ENCODE measurements around the gene CTDSP2.

The CTDSP2 gene

DNA sequence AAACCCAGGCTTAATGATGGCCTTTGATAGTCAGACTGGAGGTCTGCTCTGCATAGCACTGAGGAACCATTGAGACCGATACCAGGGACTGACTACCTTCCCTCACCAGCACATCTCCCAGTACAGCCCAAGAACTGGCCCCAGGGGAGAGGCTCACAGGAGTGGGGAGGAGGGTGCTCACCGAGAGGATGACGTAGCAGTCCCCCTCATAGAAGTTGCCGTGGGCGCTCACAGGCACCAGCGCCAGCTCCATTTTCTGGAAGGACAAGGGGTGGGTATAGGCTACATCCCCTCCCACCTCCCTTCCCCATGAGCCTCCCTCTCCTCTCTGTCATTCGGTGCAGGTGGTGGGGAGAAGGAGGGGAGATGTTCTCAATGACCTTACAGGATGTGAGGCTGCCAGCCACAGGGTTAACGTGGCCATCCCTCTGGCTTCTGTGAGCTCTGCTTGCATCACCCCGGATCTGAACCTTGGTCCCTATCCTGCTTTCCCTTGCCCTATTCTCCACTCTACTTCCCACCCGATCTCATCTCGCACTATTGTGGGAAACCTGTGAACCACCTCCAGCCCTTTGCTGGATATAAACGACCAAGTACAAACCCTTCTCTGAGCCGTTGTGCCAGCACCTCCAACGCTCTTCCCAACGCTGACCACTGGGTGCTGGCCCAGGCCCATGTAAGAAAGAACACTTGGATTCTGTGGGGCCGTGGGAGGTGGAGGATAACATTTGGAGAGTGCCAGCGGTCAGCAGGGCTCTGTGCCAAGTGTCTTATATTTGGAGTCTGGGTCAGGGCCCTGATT, 32.4 kb downstream of the CTDSP2 start:
- DNase-seq (no peak), ATAC-seq (replicated peaks) (no peak)
- no peak overlapping the region for H3K27ac Mint-ChIP-seq

DNA sequence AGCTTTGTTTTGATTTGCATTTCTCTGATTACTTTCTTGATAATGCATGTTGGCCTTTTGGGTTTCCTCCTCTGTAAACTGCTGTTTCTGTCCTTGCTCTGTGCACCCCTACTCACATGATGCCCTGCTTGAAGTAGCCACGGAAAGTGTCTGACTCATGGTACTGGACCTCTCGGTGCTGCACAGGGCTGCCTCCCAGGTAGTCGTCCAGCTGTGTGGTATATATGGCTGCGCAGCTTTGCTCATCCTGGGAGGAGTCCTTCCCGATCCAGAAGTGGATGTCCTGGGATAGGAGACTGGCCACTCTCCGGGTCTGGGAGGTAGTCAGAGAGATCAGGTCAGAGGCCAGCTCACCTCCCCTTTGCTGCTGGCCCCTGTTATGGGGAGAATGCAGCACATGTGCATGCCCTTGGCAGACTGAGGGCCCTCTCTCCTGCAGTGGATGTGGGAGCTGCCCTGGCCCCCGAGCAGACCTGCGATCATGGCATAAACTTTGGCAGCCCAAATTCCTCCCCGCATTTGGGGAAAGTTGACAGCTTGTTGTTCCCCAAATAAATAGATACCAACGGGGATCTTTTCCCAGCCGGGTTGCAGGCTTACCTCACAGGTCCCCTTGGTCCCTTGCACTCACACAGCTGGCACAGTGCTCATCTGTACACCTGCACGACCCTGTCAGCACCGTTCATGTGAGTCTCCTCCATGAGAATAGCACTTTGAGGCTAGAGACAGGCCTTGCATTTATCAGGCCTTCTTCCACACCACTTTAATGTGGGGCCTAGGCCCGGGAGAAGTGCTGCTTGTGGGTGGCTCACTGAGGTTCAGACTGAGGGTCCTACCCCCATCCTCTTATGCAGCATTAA, 33.2 kb downstream of the CTDSP2 start:
- DNase-seq (no peak), ATAC-seq (replicated peaks) (no peak)
- Mint-ChIP-seq H3K27ac (no peak overlapping the region), H3K27me3 (no peaks in the 10 kb centered on the region), H3K4me1 (no peaks in the 10 kb centered on the region), H3K9me3 (no peaks in the 10 kb centered on the region), H3K36me3 (peaks cover 12 to 15% of the 10 kb centered on the region in 2 donors), H3K4me3 (no peak overlapping the region)

More for the DNA sequence above, 32.4 kb downstream of the CTDSP2 start:
- no peaks in the 10 kb centered on the region for H3K4me1 Mint-ChIP-seq
- H3K9me3 Mint-ChIP-seq = no peaks in the 10 kb centered on the region
- H3K36me3 Mint-ChIP-seq = peaks cover 20% of the 10 kb centered on the region in 2 donors
- H3K4me3 Mint-ChIP-seq = no peak overlapping the region
- H3K27me3 Mint-ChIP-seq = no peaks in the 10 kb centered on the region

DNA sequence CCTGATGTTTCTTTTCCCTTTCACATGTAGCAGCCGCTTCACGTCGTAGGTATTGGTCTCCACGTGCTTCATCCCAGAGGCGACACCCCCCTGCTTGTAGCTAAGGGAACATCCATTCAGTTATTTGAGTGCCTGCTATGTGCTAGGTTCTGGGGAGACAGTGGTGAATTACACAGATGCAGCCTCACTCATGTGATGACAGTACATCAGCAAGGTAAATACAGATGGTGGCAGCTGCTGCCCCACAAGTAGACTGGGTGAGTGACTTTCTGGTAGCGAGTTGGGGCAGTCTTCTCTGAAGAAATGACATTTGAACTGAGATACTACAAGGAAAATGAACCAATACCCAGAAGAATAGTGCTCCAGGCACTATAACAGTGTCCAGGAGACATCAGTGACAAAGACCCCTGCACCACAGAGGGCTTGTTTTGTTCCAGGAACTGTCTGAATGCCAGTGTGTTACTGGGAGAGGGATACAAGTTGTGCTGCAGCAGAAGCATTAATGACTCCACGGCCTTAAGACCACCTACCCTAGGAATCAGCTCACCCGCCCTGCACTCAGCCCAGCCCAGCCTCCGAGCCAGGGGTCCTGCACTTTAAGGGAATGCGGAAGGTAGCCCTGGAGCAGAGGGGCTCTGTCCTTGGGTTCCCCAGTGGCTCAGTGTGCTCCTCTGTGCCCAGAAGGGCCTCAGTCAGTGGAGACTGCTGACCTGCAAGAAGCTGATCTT, 35.3 kb downstream of the CTDSP2 start:
- no peaks in the 10 kb centered on the region for H3K9me3 Mint-ChIP-seq
- DNase-seq (no peak), ATAC-seq (replicated peaks) (no peak)
- H3K27ac Mint-ChIP-seq = no peak overlapping the region
- H3K36me3 Mint-ChIP-seq = peaks cover 13% of the 10 kb centered on the region in 2 donors
- H3K27me3 Mint-ChIP-seq = no peaks in the 10 kb centered on the region
- H3K4me3 Mint-ChIP-seq = no peak overlapping the region
- no peaks in the 10 kb centered on the region for H3K4me1 Mint-ChIP-seq

DNA sequence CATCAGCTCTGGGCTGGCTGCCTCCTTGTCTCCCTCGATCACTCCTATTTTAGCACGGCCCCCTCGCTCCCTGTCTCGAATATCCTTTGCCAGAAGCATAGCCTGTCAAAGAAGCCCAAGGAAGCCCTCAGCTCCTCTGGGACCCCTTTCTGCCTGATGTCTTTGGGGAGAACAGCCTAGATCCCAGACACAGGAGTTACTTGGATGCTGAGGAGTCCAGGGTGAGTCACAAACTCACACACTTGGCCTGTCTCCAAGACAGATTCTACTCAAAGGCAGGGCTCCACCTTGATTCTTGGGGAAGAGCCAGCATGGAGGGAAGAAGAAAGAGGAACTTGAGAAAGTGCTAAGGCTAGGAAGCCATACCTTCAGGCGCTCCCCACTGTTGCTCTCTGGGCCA, 36.1 kb downstream of the CTDSP2 start:
- Mint-ChIP-seq H3K36me3 (peaks cover 13 to 14% of the 10 kb centered on the region in 2 donors), H3K4me3 (no peak overlapping the region), H3K27ac (no peak overlapping the region), H3K9me3 (no peaks in the 10 kb centered on the region), H3K4me1 (no peaks in the 10 kb centered on the region), H3K27me3 (no peaks in the 10 kb centered on the region)
- ATAC-seq (replicated peaks) (no peak), DNase-seq (no peak)

DNA sequence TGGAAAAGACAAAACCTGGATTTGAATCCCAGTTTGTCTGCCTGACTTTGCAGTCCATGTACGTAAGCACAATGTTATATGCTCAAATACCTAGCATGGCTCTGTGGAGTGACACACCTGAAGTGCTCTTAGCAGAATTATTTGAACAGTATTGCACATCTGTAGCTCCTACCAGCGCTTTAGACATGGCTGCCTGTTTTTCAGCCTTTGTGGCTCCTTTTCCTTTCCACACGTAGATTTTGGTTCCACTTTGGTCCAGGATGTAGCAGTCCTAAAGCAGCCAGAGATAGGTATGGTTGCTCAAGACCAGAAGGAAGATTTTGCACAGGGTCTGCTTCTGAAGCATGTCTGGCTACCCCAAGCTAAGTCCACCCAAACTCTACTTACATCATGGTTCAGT, 37.1 kb downstream of the CTDSP2 start:
- Mint-ChIP-seq H3K9me3 (no peaks in the 10 kb centered on the region), H3K4me1 (no peaks in the 10 kb centered on the region), H3K4me3 (no peak overlapping the region), H3K27ac (no peak overlapping the region), H3K27me3 (no peaks in the 10 kb centered on the region), H3K36me3 (peaks cover 12 to 13% of the 10 kb centered on the region in 2 donors)
- ATAC-seq (replicated peaks) (no peak), DNase-seq (no peak)

DNA sequence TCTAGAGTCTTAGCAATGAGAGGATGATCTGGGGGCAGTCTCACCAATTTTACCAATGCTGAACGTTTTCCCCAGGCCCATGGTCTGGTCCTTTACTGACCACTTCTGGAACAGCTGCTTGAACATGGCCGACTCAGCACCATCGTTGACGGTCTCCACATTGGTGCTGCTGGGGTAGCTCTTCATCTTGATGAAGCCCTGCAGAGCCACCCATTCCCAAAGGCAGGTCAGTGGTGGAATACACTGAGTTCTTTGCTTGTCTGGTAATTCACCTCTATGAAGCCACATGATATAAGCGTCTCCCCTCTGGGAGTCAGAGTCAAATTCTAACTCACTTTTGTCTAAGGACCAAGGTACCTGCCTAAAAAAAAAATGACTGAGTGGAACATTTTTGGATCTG, 38.2 kb downstream of the CTDSP2 start:
- no peak overlapping the region for H3K4me3 Mint-ChIP-seq
- ATAC-seq (replicated peaks) (no peak), DNase-seq (no peak)
- no peaks in the 10 kb centered on the region for H3K27me3 Mint-ChIP-seq
- H3K4me1 Mint-ChIP-seq = no peaks in the 10 kb centered on the region
- peaks cover 9 to 15% of the 10 kb centered on the region in 2 donors for H3K36me3 Mint-ChIP-seq
- H3K27ac Mint-ChIP-seq = no peak overlapping the region
- no peaks in the 10 kb centered on the region for H3K9me3 Mint-ChIP-seq

DNA sequence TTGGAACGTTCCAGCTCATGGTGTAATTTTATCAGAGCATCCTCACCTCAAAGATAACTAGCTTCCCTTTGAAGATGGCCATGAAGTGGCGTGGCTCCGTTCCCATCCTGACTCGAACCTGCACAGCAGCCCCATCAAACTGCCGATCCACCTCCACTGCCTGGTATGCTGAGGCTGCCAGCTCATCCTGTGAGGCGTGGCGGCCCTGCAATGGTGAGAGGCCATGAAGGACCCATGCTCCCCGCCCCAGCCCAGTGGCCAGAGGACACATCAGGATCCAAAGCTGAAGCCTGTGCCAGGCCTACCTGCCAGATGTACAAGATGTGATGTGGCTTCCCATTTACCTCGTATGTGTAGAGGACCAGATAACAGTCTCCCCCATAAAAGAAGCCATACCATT, 39.2 kb downstream of the CTDSP2 start:
- Mint-ChIP-seq H3K4me3 (no peak overlapping the region), H3K9me3 (no peaks in the 10 kb centered on the region), H3K27me3 (no peaks in the 10 kb centered on the region), H3K4me1 (no peaks in the 10 kb centered on the region), H3K27ac (no peak overlapping the region), H3K36me3 (peaks cover 14 to 15% of the 10 kb centered on the region in 2 donors)
- DNase-seq = no peak
- no peak for ATAC-seq (replicated peaks)

DNA sequence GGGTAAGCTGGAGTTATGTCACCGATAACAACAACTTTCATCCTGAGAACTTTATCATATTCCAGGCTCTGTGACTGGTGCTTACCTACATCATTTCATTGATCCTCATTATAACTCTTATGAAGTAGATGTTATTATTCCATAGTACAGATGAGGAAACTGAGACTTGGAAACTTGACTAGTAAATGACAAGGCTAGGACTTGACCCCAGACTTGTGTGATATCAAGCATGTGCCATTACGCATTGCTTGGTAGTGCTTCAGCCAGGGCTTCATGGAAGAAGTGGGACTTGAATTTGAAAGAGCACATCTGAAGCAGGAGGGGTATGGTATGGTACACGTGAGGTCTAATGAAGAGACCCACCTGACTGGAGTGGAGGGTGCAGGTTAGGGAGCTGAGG, 39.9 kb downstream of the CTDSP2 start:
- no peak overlapping the region for H3K4me3 Mint-ChIP-seq
- peaks cover 11% of the 10 kb centered on the region in 2 donors for H3K36me3 Mint-ChIP-seq
- no peak for DNase-seq
- no peaks in the 10 kb centered on the region for H3K27me3 Mint-ChIP-seq
- H3K4me1 Mint-ChIP-seq = no peaks in the 10 kb centered on the region
- H3K27ac Mint-ChIP-seq = no peak overlapping the region
- H3K9me3 Mint-ChIP-seq = no peaks in the 10 kb centered on the region
- ATAC-seq (replicated peaks) = no peak

DNA sequence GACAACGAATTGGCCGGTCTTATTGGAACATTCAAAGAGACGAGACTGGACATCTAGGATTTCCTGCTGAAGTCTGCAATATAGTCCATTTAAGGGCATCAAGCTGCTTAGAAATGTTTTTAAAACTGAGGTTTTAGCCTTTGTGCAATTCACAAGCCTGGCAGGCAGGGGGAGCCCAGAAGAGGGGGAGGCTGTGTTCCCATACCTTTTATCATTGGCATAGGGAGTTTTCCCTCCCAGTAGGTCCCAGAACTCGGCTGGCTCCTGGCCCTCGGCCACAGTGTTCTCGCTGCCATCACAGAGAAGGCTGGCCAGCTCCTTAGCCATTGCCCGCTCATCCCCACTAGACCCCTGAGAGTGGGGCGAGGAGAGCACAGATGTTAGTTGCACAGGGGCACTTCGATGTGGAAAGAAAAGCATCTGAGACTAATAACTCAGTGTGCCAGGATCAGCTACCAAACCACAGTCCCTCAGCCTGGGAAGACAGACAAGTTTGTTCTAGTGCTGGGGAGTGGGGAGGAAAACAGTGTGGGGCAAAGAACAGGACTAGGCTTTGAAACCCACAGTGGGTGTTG, 43.1 kb downstream of the CTDSP2 start:
- no peaks in the 10 kb centered on the region for H3K9me3 Mint-ChIP-seq
- H3K4me3 Mint-ChIP-seq = no peak overlapping the region
- no peak overlapping the region for H3K27ac Mint-ChIP-seq
- peaks cover 13 to 21% of the 10 kb centered on the region in 2 donors for H3K36me3 Mint-ChIP-seq
- DNase-seq (no peak), ATAC-seq (replicated peaks) (peak in 1 of 2 donors; percentile 38)
- no peaks in the 10 kb centered on the region for H3K27me3 Mint-ChIP-seq
- H3K4me1 Mint-ChIP-seq = no peaks in the 10 kb centered on the region

DNA sequence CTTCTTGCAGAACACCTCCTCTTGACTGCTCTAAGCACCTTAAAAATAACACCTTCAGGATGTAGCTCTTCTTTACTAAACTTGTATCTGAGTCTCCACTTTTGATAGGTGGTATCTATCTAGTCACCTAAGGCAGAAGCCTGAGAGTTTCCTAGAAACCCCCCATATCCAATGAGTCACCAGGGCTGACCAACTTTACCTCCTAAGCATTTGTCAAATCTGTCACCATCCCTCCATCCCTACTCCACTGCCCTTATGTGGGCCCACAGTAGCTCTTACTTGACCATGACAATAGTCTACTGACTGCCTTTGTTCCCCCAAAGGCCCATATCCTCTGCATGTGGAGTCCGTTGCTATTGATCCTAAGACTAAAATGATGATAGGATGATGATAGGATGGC, 43.9 kb downstream of the CTDSP2 start:
- H3K36me3 Mint-ChIP-seq = peaks cover 13 to 27% of the 10 kb centered on the region in 2 donors
- H3K4me1 Mint-ChIP-seq = no peaks in the 10 kb centered on the region
- H3K4me3 Mint-ChIP-seq = no peak overlapping the region
- no peaks in the 10 kb centered on the region for H3K27me3 Mint-ChIP-seq
- DNase-seq (no peak), ATAC-seq (replicated peaks) (no peak)
- H3K27ac Mint-ChIP-seq = no peak overlapping the region
- no peaks in the 10 kb centered on the region for H3K9me3 Mint-ChIP-seq

DNA sequence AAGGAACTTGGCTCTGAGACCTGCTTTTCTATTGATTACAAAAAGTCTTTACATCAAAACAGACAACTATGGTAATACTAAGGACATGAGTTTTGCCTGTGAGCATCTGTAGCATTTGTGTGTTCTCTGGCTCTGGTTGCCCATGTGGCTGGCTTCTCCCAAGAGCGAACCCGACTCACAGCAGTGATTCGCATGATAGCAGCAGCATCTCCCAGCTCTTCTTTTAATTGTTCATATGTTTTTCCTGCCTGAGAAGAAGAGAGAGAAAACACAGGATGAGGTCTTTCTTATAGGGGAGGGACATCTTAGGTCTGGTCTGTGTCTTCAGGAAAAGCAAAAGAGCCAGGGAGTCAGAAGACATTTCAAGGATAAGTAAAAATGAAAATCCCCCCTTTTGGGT, 45.6 kb downstream of the CTDSP2 start:
- Mint-ChIP-seq H3K4me1 (no peaks in the 10 kb centered on the region), H3K4me3 (no peak overlapping the region), H3K27ac (peak overlapping the region; percentile 37), H3K36me3 (peaks cover 14 to 34% of the 10 kb centered on the region in 2 donors), H3K9me3 (no peaks in the 10 kb centered on the region), H3K27me3 (no peaks in the 10 kb centered on the region)
- DNase-seq (no peak), ATAC-seq (replicated peaks) (no peak)

DNA sequence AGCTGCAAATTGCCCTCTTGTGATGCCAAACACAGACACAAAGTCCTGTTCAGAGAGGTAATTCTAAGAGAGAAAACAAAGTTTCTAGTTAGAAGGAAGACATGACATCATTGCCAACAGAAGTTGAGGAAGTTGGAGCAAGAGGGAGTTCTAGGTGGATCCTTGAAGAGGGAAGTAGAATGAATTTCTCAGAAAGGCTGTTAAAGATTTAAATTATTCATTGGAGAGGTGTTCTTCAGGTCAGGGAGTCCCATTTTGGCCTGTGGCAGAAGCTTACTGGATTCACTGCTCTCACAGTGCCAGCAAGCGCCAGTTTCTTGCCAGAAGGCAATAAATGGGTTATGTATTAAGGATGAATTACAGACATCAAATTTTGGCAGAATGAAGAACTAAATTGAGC, 48.6 kb downstream of the CTDSP2 start:
- DNase-seq (no peak), ATAC-seq (replicated peaks) (no peak)
- Mint-ChIP-seq H3K27me3 (no peaks in the 10 kb centered on the region), H3K4me1 (no peaks in the 10 kb centered on the region), H3K9me3 (no peaks in the 10 kb centered on the region), H3K27ac (no peak overlapping the region), H3K4me3 (no peak overlapping the region), H3K36me3 (peaks cover 20 to 48% of the 10 kb centered on the region in 2 donors)

DNA sequence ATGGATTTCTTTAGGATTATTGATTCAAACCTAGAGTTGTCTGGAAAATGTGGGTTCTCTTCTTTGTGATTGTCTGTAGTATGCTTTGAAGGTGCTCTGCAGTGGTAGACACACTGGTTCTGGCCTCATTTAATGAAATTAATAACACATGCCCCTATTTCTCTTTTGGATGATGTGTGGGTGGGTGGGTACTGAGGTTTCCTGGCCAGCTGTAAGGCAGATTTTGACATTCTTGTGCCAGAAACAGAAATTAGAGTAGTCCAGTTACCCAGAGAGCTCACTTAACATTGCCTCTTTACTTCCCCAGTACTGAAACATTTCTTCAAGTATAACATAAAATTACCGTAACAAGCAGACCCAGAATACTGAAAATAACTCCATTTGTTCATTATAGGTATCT, 49.5 kb downstream of the CTDSP2 start:
- DNase-seq (no peak), ATAC-seq (replicated peaks) (no peak)
- no peaks in the 10 kb centered on the region for H3K4me1 Mint-ChIP-seq
- no peaks in the 10 kb centered on the region for H3K9me3 Mint-ChIP-seq
- no peak overlapping the region for H3K4me3 Mint-ChIP-seq
- no peaks in the 10 kb centered on the region for H3K27me3 Mint-ChIP-seq
- H3K36me3 Mint-ChIP-seq = peaks cover 28 to 50% of the 10 kb centered on the region in 2 donors
- H3K27ac Mint-ChIP-seq = peak overlapping the region; percentile 20

DNA sequence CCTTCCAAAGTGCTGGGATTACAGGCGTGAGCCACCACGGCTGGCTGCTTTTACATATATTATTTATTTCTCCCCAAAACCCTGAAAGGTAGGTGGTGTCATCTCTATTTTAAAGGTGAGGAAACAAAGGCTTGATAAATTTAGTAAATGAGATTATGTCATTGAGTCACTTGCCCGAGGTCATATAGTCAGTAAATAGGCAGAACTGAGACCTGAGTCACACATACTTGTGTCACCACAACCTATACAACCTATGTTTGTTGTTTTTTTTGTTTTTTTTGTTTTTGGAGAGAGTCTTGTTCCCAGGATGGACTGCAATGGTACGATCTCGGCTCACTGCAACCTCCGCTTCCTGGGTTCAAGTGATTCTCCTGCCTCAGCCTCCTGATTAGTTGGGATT, 51.2 kb downstream of the CTDSP2 start:
- ATAC-seq (replicated peaks) = no peak
- Mint-ChIP-seq H3K27ac (no peak overlapping the region), H3K9me3 (no peaks in the 10 kb centered on the region), H3K4me1 (no peaks in the 10 kb centered on the region), H3K4me3 (no peak overlapping the region), H3K36me3 (peaks cover 24 to 50% of the 10 kb centered on the region in 2 donors), H3K27me3 (no peaks in the 10 kb centered on the region)
- no peak for DNase-seq
